Spleen (tissue), 11 donors: ENCODE data around the gene BCORL1. TPM values are rescaled to one million over a fixed set of nuclear protein-coding genes. Genes with fewer than 3 reads are reported as not detected.
A peak's percentile ranks its signal among the peaks of the same experiment; 100 is the strongest.

Experiments
- DNase-seq: peaks from one replicate; pipeline ENCODE4 v3.0.0-alpha.2; 2020
- H3K27ac ChIP-seq, 8 donors: fragments of 200-600 bp; sonication (generic) in 7 of 8; 1 replicate in 4 of 8; 2 replicates in 4 of 8; pipeline versions ENCODE4 v1.5.0 to v1.8.0; 2016 to 2021; ENCODE audit warnings: inconsistent platforms in 4 of 8, mild to moderate bottlenecking in 4 of 8, moderate library complexity in 1 of 8
- H3K27me3 ChIP-seq, 7 donors: fragments of 200-600 bp; sonication (generic) in 6 of 7; replicated peaks in 1 of 7; 1 replicate in 4 of 7; 2 replicates in 3 of 7; pipeline versions ENCODE4 v1.5.0 to v1.8.0; 2016 to 2021; ENCODE audit warnings: inconsistent platforms in 3 of 7, mild to moderate bottlenecking in 1 of 7
- H3K36me3 ChIP-seq, 6 donors: fragments of 200-600 bp; sonication (generic) in 5 of 6; 1 replicate in 4 of 6; 2 replicates in 2 of 6; pipeline versions ENCODE4 v1.5.0 to v1.8.0; 2016 to 2021; ENCODE audit warnings: inconsistent platforms in 2 of 6
- H3K4me1 ChIP-seq, 6 donors: fragments of 200-600 bp; sonication (generic) in 5 of 6; 1 replicate in 3 of 6; 2 replicates in 3 of 6; pipeline versions ENCODE4 v1.5.0 to v1.8.0; 2016 to 2021; ENCODE audit warnings: inconsistent platforms in 3 of 6
- H3K4me3 ChIP-seq, 8 donors: fragments of 200-600 bp; sonication (generic) in 7 of 8; 1 replicate in 4 of 8; 2 replicates in 4 of 8; pipeline versions ENCODE4 v1.5.0 to v1.8.0; 2016 to 2021; ENCODE audit warnings: inconsistent platforms in 4 of 8, mild to moderate bottlenecking in 4 of 8, moderate library complexity in 2 of 8
- H3K9me3 ChIP-seq, 8 donors: fragments of 200-600 bp; sonication (generic) in 7 of 8; 1 replicate in 4 of 8; 2 replicates in 4 of 8; pipeline versions ENCODE4 v1.5.0 to v1.8.0; 2016 to 2021; ENCODE audit warnings: inconsistent platforms in 4 of 8
- CTCF ChIP-seq, 11 experiments: fragments of 200-600 bp in 7 of 11; fragments of 450-650 bp in 4 of 11; sonication (generic) in 4 of 11; IDR thresholded peaks in 8 of 11; conservative IDR thresholded peaks in 3 of 11; 1 replicate in 7 of 11; 2 replicates in 4 of 11; pipeline versions ENCODE4 v1.4.0 to v1.8.0; 2016 to 2021; ENCODE audit warnings: antibody characterized with exemption in 11 of 11, inconsistent platforms in 4 of 11, mild to moderate bottlenecking in 1 of 11
- POLR2A ChIP-seq, 3 donors: fragments of 450-650 bp; IDR thresholded peaks; one replicate each; pipeline ENCODE4 v1.5.1; 2017; ENCODE audit warnings: antibody characterized with exemption in 3 of 3, mild to moderate bottlenecking in 1 of 3
- POLR2AphosphoS5 ChIP-seq, 3 donors: sonication (generic); formaldehyde crosslinking; IDR thresholded peaks; one replicate each; pipeline ENCODE4 v1.5.1; 2017; ENCODE audit warnings: antibody characterized with exemption in 3 of 3
- WGBS, 5 donors: extraction: QIAGEN DNeasy Blood & Tissue Kit in 3 of 5; methylation state at CpG; one replicate each; pipeline versions ENCODE4 v1.1.5 to v1.1.7; 2013 to 2018; 5-methylcytosine and 5-hydroxymethylcytosine counted together
- intact Hi-C: fragments of 100-400 bp; cut with DNase I; formaldehyde crosslinking; loops from one replicate; pipeline ENCODE4 v1.15.0; 2023; ENCODE audit warnings: low total_unique reads
- polyA plus RNA-seq, 3 donors: library from polyadenylated mRNA; stranded (reverse); fragments of 200-250 nt; gene quantifications; one replicate each; pipeline ENCODE4 v1.2.1, GENCODE V29; 2013
- total RNA-seq, 7 donors: library from RNA; depleted of rRNA in 3 of 7; stranded (reverse); fragments of >200 nt in 3 of 7; fragmentation: NEBNext Ultra II Directional in 4 of 7; extraction: Animal tissue kit (Norgen Biotek cat#: 25700) in 4 of 7; gene quantifications; one replicate each; pipeline versions ENCODE4 v1.1.0 to v1.2.1, GENCODE V29; 2016 to 2021
- donor health status: healthy with polysubstance abuse.
- donor health status: DM: no; HTN: no; CAD: no; lungs with moderate emphysema.
- donor health status: DM: no; HTN: no; CAD: no.
- donor health status: Bipolar disorder and iron deficiency.
- donor health status: healthy.
- donor health status: DM: no; HTN: no; CAD: no.
- donor health status: DM: yes; HTN: yes; CAD: no.

Gene BCORL1
- total and polyA plus RNA-seq, 10 donors: 0.85 to 18.1 (median 12.3) TPM

GRCh38 chrX:130094696-130095095, 112.3 kb downstream of the BCORL1 start:
- WGBS, 5 donors: 32 to 68% (median 54%) methylated on average over 7 to 8 of the region's 8 CpGs
- Histone ChIP-seq H3K27me3 (no peaks in the 10 kb centered on the region), H3K9me3 (no peaks in the 10 kb centered on the region), H3K36me3 (no peaks in the 10 kb centered on the region), H3K27ac (peak overlapping the region in 3 of 8 donors; percentile 36 to 51 (median 49)), H3K4me1 (peaks cover 16 to 97% (median 62%) of the 10 kb centered on the region in 6 donors), H3K4me3 (no peak overlapping the region)
- no peak for TF ChIP-seq CTCF (IDR thresholded peaks at IDR 0.05 in 8 of 11, conservative IDR thresholded peaks at IDR 0.05 in 3 of 11)
- no peak for TF ChIP-seq POLR2A (IDR thresholded peaks at IDR 0.05)
- intact Hi-C loops: no loop called here
- DNase-seq: no peak

DNA sequence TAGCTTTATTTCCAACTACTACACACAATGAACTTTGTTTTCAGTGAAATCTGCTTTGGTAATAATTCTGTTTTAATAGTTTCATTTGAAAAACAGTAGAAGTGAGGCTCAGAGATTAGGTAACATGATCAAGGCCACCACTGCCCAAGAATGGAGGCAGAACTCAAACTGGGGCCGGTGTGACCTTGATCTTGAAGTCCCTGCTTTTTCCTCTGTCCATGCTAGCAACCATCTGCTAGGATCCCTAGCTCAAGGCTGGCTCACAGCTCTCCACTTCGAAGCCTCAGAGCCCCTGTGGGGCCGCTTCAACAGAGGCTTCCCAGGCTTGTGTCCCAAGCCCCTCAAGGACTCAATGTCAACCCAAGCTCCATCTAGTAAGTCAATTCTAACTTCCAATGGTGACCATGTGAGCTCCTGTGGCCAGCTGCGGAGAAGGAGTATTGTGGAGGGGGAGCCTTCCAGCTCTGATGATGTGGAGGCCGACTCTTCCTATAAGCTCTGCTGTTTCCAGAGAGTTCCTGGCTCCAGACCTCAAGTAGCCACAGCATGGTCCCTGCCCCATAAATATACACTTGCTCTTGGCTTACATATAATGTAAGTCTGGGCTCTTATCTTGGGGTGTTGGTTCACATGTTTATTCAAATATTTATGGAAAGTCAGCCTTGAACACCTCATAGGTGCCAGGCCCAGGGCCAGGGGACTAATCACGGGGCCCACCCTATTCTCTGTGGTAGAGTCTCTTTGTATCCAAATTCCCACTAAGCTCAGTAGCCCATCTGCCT, 113.0 kb downstream of the BCORL1 start:
- Histone ChIP-seq H3K4me3 (no peak overlapping the region), H3K4me1 (peaks cover 15 to 98% (median 64%) of the 10 kb centered on the region in 6 donors), H3K27ac (peak overlapping the region in 4 of 8 donors; percentile 21 to 51 (median 42)), H3K36me3 (no peaks in the 10 kb centered on the region), H3K27me3 (no peaks in the 10 kb centered on the region), H3K9me3 (no peaks in the 10 kb centered on the region)
- no peak for TF ChIP-seq CTCF (IDR thresholded peaks at IDR 0.05 in 8 of 11, conservative IDR thresholded peaks at IDR 0.05 in 3 of 11)
- no peak for TF ChIP-seq POLR2A (IDR thresholded peaks at IDR 0.05)
- no peak for TF ChIP-seq POLR2AphosphoS5 (IDR thresholded peaks at IDR 0.05)
- 74 to 90% (median 80%) methylated on average over 5 to 6 of the region's 6 CpGs for WGBS, 5 donors
- intact Hi-C loops: no loop called here
- DNase-seq: no peak

DNA sequence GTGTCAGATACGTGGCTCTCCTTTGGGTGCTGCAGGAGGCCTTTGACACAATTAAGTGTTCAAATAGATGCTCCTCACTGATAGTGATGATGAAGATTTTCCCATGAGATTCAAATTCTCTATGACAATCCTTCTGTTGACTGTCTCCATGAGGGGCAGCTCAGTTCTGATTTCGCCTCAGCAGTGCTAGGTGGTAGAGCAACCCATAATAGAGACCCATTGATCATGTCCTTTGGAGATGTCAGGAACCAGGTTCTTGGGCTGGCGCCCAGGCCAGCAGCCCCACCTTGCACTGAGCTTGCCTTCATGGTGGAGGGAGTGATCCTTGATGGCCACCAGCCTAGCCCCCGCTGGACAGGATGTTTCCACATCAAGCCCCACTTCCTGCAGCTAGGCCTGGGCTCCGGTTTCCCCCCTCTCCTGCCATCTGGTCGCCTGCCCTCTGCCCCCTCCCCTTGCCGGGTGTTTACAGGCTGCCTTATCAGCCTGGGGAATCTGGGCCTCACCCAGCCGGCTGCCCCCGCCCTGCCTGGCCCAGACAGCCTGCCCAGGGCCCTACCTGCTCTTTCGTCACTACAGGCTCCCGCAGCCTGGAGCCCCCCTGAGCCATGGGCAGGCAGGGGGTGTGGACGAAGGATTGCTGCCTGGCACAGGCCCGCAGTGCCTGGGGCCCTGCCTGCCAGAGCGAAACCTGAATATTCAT, 115.2 kb downstream of the BCORL1 start:
- Histone ChIP-seq H3K27me3 (no peaks in the 10 kb centered on the region), H3K4me3 (no peak overlapping the region), H3K4me1 (peaks cover 3 to 96% (median 47%) of the 10 kb centered on the region in 6 donors), H3K9me3 (no peaks in the 10 kb centered on the region), H3K27ac (peak overlapping the region; percentile 26 to 78 (median 54)), H3K36me3 (peaks cover 0 to 6% (median 0%) of the 10 kb centered on the region in 6 donors)
- peak; percentile 80 for DNase-seq
- intact Hi-C loops: no loop called here
- 33 to 51% (median 39%) methylated on average over 6 to 14 of the region's 14 CpGs for WGBS, 5 donors
- TF ChIP-seq POLR2AphosphoS5 (IDR thresholded peaks at IDR 0.05) (peak; percentile 20 to 68 (median 57)), CTCF (IDR thresholded peaks at IDR 0.05 in 8 of 11, conservative IDR thresholded peaks at IDR 0.05 in 3 of 11) (no peak)

GRCh38 chrX:130098210-130098552, 115.7 kb downstream of the BCORL1 start:
- H3K36me3 ChIP-seq: peaks cover 0 to 6% (median 0%) of the 10 kb centered on the region in 6 donors
- H3K4me1 ChIP-seq: peaks cover 0 to 94% (median 44%) of the 10 kb centered on the region in 6 donors
- peak overlapping the region; percentile 26 to 78 (median 54) for H3K27ac ChIP-seq
- H3K27me3 ChIP-seq: no peaks in the 10 kb centered on the region
- WGBS, 5 donors: 37 to 60% (median 42%) methylated on average over 4 to 5 of the region's 5 CpGs
- H3K9me3 ChIP-seq: no peaks in the 10 kb centered on the region
- no peak for TF ChIP-seq POLR2A (IDR thresholded peaks at IDR 0.05)
- no peak for TF ChIP-seq POLR2AphosphoS5 (IDR thresholded peaks at IDR 0.05)
- TF ChIP-seq CTCF (IDR thresholded peaks at IDR 0.05 in 8 of 11, conservative IDR thresholded peaks at IDR 0.05 in 3 of 11): no peak
- DNase-seq: no peak
- no peak overlapping the region for H3K4me3 ChIP-seq
- intact Hi-C loops: no loop called here
